ENCODE data around the gene C10orf90.

C10orf90 gene

GRCh38 chr10:126420567-126421300, 249.8 kb downstream of the C10orf90 start:
- no peak for DNase-seq

- DNase-seq = no peak
Measured at GRCh38 chr10:126417220-126417825, 253.2 kb downstream of the C10orf90 start.

- no peak for DNase-seq
Measured at GRCh38 chr10:126409821-126410220, 260.7 kb downstream of the C10orf90 start.

- no peak for DNase-seq
Measured at GRCh38 chr10:126408953-126409641, 261.4 kb downstream of the C10orf90 start.

- no peak for DNase-seq
Measured at GRCh38 chr10:126407831-126408230, 262.7 kb downstream of the C10orf90 start.

GRCh38 chr10:126405239-126405775, 265.2 kb downstream of the C10orf90 start:
- no peak for DNase-seq

- no peak for DNase-seq
Measured at GRCh38 chr10:126402721-126403695, 267.5 kb downstream of the C10orf90 start.

GRCh38 chr10:126400641-126401040, 269.9 kb downstream of the C10orf90 start:
- no peak for DNase-seq

GRCh38 chr10:126398924-126399323, 271.6 kb downstream of the C10orf90 start:
- DNase-seq = no peak

GRCh38 chr10:126398383-126398743, 272.1 kb downstream of the C10orf90 start:
- no peak for DNase-seq

GRCh38 chr10:126397640-126398382, 272.7 kb downstream of the C10orf90 start:
- no peak for DNase-seq

- DNase-seq = no peak
Measured at GRCh38 chr10:126397156-126397555, 273.3 kb downstream of the C10orf90 start.

- no peak for DNase-seq
Measured at GRCh38 chr10:126394948-126395347, 275.5 kb downstream of the C10orf90 start.

GRCh38 chr10:126393076-126393475, 277.4 kb downstream of the C10orf90 start:
- DNase-seq = no peak

- no peak for DNase-seq
Measured at GRCh38 chr10:126392469-126392868, 278.0 kb downstream of the C10orf90 start.

GRCh38 chr10:126392068-126392467, 278.4 kb downstream of the C10orf90 start:
- DNase-seq = no peak

GRCh38 chr10:126391192-126391885, 279.2 kb downstream of the C10orf90 start:
- DNase-seq = no peak

- DNase-seq = no peak
Measured at GRCh38 chr10:126390324-126390723, 280.2 kb downstream of the C10orf90 start.

- no peak for DNase-seq
Measured at GRCh38 chr10:126387931-126388911, 282.3 kb downstream of the C10orf90 start, which contains the start of gene ADAM12. ADAM12 (minus strand) TSS chr10:126388477; CDS start chr10:126388145, 332 bp downstream.
